Neural cell (in vitro differentiated cells): ENCODE results near the gene CNTFR. TPM values are rescaled to one million over a fixed set of nuclear protein-coding genes. Genes with fewer than 3 reads are reported as not detected.
A peak's percentile ranks its signal among the peaks of the same experiment; 100 is the strongest.

Source experiments
- H2AFZ ChIP-seq: fragments of 200-600, 300-800 bp; sonication (generic), shearing (Covaris generic); 2 replicates; pipeline ENCODE4 v1.6.0; 2014; ENCODE audit warnings: low read depth, mild to moderate bottlenecking, antibody characterized with exemption, low read length, moderate library complexity
- H3F3A ChIP-seq: fragments of 200-600 bp; shearing (Covaris generic); 2 replicates; pipeline ENCODE4 v1.6.1; 2016; ENCODE audit warnings: mild to moderate bottlenecking, moderate library complexity, mixed read lengths, antibody characterized with exemption, low read length; ENCODE audit not compliant: insufficient read depth, poor library complexity, severe bottlenecking
- H3K27ac ChIP-seq: fragments of 200-600, 300-800 bp; sonication (generic), shearing (Covaris generic); 2 replicates; pipeline ENCODE4 v1.5.1; 2014; ENCODE audit warnings: mild to moderate bottlenecking, low read length, moderate library complexity
- H3K27me3 ChIP-seq: fragments of 300-800, 200-600 bp; sonication (generic), shearing (Covaris generic); 2 replicates; pipeline ENCODE4 v1.6.0; 2014; ENCODE audit warnings: mild to moderate bottlenecking, low read depth, low read length, moderate library complexity; ENCODE audit not compliant: insufficient read depth
- H3K36me3 ChIP-seq: fragments of 300-800, 200-600 bp; sonication (generic), shearing (Covaris generic); 2 replicates; pipeline ENCODE4 v1.5.1; 2014; ENCODE audit warnings: mild to moderate bottlenecking, antibody characterized with exemption, low read length, moderate library complexity; ENCODE audit not compliant: insufficient read depth
- H3K4me2 ChIP-seq: fragments of 300-800, 200-600 bp; sonication (generic), shearing (Covaris generic); 2 replicates; pipeline ENCODE4 v1.6.0; 2014; ENCODE audit warnings: mild to moderate bottlenecking, low read length
- H3K4me3 ChIP-seq: fragments of 300-800, 200-600 bp; sonication (generic), shearing (Covaris generic); 2 replicates; pipeline ENCODE4 v1.5.1; 2014; ENCODE audit warnings: mild to moderate bottlenecking, low read length, moderate library complexity
- H3K79me2 ChIP-seq: fragments of 200-600 bp; shearing (Covaris generic); replicated peaks from 2 replicates; pipeline ENCODE4 v1.6.0; 2014; ENCODE audit warnings: mild to moderate bottlenecking, low read length, moderate library complexity; ENCODE audit not compliant: insufficient read depth
- H3K9ac ChIP-seq: fragments of 300-800, 200-600 bp; sonication (generic), shearing (Covaris generic); 2 replicates; pipeline ENCODE4 v1.6.1; 2016; ENCODE audit warnings: mild to moderate bottlenecking, low read length, mixed read lengths
- H3K9me2 ChIP-seq: fragments of 200-600 bp; shearing (Covaris generic); 2 replicates; pipeline ENCODE4 v1.6.1; 2016; ENCODE audit warnings: mild to moderate bottlenecking, low read length, mixed read lengths; ENCODE audit not compliant: insufficient read depth
- H3K9me3 ChIP-seq: fragments of 200-600, 300-800 bp; sonication (generic), shearing (Covaris generic); 2 replicates; pipeline ENCODE4 v1.6.1; 2016; ENCODE audit warnings: mild to moderate bottlenecking, mixed run types, low read length, moderate library complexity, mixed read lengths
- H4K20me1 ChIP-seq: fragments of 200-600 bp; shearing (Covaris generic); 2 replicates; pipeline ENCODE4 v1.6.1; 2016; ENCODE audit warnings: mild to moderate bottlenecking, mixed run types; ENCODE audit not compliant: insufficient read depth
- CTCF ChIP-seq: fragments of 450-650 bp; IDR thresholded peaks from 2 replicates; pipeline ENCODE4 v1.5.1; 2014; ENCODE audit warnings: antibody characterized with exemption, mild to moderate bottlenecking, moderate library complexity; ENCODE audit not compliant: poor library complexity, severe bottlenecking
- EP300 ChIP-seq: fragments of 450-650 bp; conservative IDR thresholded peaks from 2 replicates; pipeline ENCODE4 v1.6.1; 2014; ENCODE audit warnings: antibody characterized with exemption, mild to moderate bottlenecking, moderate library complexity; ENCODE audit not compliant: poor library complexity, severe bottlenecking
- EZH2 ChIP-seq: fragments of 200-600, 300-800 bp; shearing (Covaris generic), sonication (generic); IDR thresholded peaks from 2 replicates; pipeline ENCODE4 v1.6.1; 2014; ENCODE audit warnings: antibody characterized with exemption, low read length, borderline replicate concordance, mild to moderate bottlenecking; ENCODE audit not compliant: insufficient read depth, poor library complexity, severe bottlenecking
- MXI1 ChIP-seq: fragments of 450-650 bp; conservative IDR thresholded peaks from 2 replicates; pipeline ENCODE4 v1.6.1; 2014; ENCODE audit warnings: antibody characterized with exemption, mild to moderate bottlenecking; ENCODE audit not compliant: poor library complexity, severe bottlenecking
- POLR2AphosphoS5 ChIP-seq: IDR thresholded peaks from 2 replicates; pipeline ENCODE4 v1.6.1; 2012
- RAD21 ChIP-seq: fragments of 450-650 bp; conservative IDR thresholded peaks from 2 replicates; pipeline ENCODE4 v1.6.1; 2014; ENCODE audit warnings: antibody characterized with exemption, mild to moderate bottlenecking, moderate library complexity
- REST ChIP-seq: IDR thresholded peaks from 2 replicates; pipeline ENCODE4 v1.6.1; 2012; ENCODE audit warnings: borderline replicate concordance
- SMC3 ChIP-seq: fragments of 450-650 bp; conservative IDR thresholded peaks from 2 replicates; pipeline ENCODE4 v1.6.1; 2014; ENCODE audit warnings: antibody characterized with exemption, mild to moderate bottlenecking, moderate library complexity; ENCODE audit not compliant: poor library complexity
- TAF1 ChIP-seq: IDR thresholded peaks from 2 replicates; pipeline ENCODE4 v1.6.1; 2012; ENCODE audit warnings: low read depth
- polyA plus RNA-seq: library from polyadenylated mRNA; depleted of rRNA; stranded (reverse); fragments of >200 nt; gene quantifications from 2 replicates; pipeline ENCODE4 v1.2.3, GENCODE V29; 2014

The CNTFR gene
- polyA plus RNA-seq, 1 donor from 2014 or later: 19.0 TPM

GRCh38 chr9:34635556-34635955, 46.0 kb upstream of the CNTFR start:
- TF ChIP-seq EP300 (no peak), RAD21 (no peak), TAF1 (no peak), EZH2 (no peak), REST (no peak), MXI1 (no peak), POLR2AphosphoS5 (no peak), SMC3 (no peak), CTCF (no peak)
- Histone ChIP-seq H2AFZ (no peak overlapping the region), H3K4me3 (peak overlapping the region; percentile 23), H3K9me2 (no peaks in the 10 kb centered on the region), H3K36me3 (no peaks in the 10 kb centered on the region), H3K27ac (no peak overlapping the region), H3K27me3 (no peaks in the 10 kb centered on the region), H3K79me2 (peaks cover 6% of the 10 kb centered on the region), H3K9me3 (no peaks in the 10 kb centered on the region), H3K4me2 (no peak overlapping the region), H3F3A (no peaks in the 10 kb centered on the region), H4K20me1 (no peaks in the 10 kb centered on the region), H3K9ac (peak overlapping the region; percentile 9)

GRCh38 chr9:34634551-34635248, 45.2 kb upstream of the CNTFR start:
- Histone ChIP-seq H3K79me2 (peaks cover 6% of the 10 kb centered on the region), H3K27me3 (peaks cover 3% of the 10 kb centered on the region), H4K20me1 (no peaks in the 10 kb centered on the region), H3K9ac (peak overlapping the region; percentile 9), H2AFZ (no peak overlapping the region), H3K27ac (no peak overlapping the region), H3K36me3 (no peaks in the 10 kb centered on the region), H3K9me2 (no peaks in the 10 kb centered on the region), H3K9me3 (no peaks in the 10 kb centered on the region), H3F3A (no peaks in the 10 kb centered on the region), H3K4me3 (no peak overlapping the region), H3K4me2 (no peak overlapping the region)
- TF ChIP-seq TAF1 (no peak), SMC3 (no peak), MXI1 (no peak), RAD21 (no peak), CTCF (no peak), EZH2 (no peak), REST (no peak), EP300 (no peak), POLR2AphosphoS5 (no peak)
